OCI-M2 (cell line): ENCODE data around the gene CSNK1D.

Experiments
- DNase-seq: peaks from one replicate; lab custom pipeline; 2025; ENCODE audit not compliant: unreplicated experiment; lab: John Stamatoyannopoulos, UW

The CSNK1D gene

DNA sequence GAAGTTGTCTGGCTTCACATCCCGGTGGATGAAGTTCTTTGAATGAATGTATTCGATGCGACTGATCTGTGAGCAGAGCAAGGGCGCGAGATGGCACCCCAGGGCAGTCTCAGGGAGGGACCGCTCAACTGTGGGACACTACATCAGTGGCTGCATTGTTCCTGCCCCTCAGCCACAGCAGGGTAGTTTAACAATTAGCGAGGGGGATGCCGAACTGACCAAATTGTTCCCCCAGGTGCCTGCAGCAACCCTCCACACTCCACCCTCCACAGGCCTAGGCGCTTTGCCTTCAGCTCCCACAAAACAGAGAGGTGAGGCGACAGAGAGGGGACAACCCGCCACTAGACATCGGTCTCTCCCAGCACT is 20.3 kb downstream of the CSNK1D start:
- no peak for DNase-seq

DNA sequence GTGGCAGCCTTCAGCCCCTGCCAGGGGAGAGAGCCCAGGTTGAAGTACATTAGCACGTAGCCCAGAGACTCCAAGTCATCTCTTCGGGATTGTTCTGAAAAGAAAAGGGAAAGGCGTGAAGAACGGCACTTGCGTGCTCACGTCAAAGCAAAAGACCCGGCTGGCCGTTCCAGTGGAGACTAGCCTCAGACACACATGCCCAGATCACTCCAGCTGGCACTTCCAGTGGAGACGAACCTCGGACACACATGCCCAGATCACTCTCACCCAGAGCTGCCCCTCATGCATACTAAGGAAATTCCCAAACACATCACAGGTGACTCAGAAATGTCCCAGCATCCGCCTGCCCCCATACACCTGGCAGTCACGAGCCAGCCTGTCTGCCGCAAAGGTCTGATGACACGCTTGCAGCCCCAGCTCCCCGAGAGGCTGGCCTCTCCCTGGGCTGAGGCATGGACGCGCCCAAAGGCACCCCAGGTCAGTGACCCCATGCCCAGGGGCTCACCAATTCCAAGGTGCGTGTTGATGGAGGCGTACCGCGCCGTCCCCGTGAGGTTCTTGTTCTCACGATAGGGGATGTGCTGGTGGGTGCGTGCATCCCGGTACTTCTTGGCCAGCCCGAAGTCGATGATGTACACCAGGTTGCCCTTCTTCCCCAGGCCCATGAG is 20.9 kb downstream of the CSNK1D start:
- no peak for DNase-seq

DNA sequence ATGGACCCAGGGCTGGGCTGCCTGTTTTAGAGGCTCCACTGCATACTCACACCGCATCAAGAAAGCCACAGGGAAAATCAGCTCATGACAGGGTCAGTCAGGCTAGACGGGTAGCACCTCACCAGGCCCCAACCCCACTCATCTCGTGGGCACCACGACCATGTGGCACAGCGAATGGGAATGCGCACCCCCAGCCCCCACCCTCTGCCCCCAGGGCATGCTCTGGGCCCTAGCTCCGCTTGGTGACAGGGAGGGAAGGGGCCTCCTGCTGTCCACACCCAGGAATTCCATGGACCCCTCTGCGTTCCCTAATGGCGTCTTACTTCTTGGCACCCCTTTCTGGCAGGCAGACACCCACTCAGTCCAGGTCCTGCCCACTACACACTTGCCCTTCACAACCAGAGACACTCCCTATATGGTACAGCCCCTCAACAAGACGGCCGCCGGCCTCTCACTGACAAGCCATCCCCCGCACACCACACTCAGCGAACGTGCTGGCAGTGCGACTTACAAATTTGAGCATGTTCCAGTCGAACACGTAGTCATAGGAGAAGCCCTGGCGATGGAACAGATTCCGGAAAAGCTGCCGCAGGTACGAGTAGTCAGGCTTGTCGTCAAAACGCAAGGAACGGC is 22.5 kb downstream of the CSNK1D start:
- DNase-seq: no peak

DNA sequence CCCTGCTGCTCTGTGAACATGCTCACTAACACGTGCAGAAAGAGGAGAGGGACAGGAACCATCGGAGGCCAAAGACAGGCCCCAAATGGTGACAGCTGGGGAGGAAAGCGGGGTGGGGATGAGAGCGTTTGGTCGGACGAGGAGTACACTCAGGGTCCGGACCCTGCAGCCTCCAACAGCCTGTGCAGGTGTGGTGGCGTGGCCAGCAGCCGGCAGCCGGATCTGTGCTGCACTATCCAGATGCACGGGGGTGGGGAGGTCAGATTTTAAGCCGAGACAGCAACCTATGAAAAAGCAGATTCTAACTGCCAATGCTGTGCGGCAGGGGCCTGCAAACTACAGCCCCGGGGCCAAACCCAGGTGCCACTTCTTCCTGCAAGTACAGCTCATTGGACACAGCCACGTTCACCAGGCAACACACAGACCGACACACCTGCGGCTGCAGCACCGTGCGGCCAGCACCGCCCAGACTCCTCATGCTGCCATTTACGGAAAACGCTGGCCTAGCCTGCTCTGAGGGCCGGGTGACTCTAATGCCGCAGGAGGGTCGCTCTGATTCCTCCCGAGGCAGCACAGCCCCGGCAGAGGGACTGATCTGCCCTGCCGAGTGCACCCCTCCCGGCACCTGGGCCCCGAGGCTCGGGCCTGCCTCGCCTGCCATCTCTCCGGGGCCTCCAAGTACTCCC is 23.5 kb downstream of the CSNK1D start:
- DNase-seq: no peak

DNA sequence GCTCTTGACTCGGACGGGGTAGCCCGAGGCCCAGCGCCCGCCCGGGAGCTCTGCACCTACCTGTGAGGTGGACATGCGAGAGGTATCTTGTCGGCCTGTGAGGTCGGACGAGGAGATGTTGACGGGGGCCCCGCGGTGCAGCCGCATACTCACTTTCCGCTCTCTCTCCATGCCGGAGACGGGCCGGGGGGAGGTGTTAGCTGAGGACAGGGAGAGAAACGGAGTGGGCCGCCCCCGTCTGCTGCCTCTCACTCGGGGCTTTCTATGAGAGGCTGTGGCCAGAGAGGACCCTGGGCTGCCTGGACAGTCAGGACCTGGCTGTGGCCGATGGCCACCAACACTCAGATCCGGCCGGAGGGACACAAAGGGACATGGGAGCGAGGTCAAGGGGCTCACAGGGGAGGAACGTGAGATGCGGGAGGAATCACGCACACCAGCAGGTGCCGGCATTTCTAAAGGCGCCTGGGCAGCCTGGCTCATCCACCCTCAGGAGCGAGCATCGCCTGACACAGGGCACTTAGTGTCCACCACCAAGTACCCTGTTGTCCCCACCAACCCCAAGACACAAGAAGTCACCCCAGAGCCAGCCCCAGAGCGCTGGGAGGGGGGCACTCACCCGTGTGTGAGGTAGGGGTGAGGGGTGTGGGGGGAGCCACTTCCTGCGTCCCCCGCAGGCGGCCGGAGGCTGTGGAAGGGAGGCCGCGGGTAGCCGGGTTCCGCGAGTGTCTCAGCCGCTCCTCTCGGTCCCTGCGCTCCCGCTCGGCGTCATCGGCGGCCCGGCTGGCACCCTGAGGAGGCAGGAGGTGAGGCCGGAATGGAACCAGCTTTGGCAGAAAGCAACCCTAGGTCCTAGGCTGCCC is 24.5 kb downstream of the CSNK1D start:
- no peak for DNase-seq

DNA sequence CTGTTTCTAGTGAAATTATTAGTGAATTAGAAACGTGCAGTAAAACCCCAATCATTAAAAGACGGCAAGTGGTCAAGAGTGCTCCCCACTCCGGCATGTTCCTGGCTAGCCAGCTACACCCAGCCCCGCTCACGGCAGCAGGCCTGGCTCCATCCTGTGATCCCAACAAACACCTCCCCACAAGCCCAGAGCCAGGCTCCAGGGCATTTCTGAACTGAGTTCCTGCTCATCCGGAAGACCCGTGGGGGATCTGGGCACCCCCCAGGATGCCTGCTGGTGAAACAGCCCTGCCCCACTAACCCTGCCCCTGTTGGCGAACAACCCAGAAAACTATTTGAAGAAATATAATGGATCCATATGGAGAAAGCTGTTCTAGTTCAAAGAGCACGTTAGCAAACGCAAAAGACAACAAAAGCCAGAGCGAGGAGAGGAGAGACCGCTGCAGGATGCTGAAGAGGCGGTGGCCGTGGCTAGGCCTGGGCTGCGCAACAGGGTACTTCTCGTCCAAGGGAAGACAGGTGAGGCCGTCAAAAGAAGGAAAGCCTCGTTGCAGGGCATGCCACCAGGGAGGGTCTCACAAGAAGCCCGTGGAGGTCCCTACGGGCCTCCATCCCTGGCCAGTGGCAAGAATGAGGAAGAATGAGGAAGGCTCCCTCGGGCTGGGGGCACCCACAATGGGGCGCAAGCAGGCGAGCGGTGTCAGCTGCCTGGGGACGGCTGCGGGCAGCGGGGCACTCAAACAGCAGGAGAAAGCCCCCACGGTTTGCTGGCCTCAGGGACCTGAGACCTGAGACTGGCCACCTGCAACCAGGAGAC is 25.4 kb downstream of the CSNK1D start:
- DNase-seq: no peak

DNA sequence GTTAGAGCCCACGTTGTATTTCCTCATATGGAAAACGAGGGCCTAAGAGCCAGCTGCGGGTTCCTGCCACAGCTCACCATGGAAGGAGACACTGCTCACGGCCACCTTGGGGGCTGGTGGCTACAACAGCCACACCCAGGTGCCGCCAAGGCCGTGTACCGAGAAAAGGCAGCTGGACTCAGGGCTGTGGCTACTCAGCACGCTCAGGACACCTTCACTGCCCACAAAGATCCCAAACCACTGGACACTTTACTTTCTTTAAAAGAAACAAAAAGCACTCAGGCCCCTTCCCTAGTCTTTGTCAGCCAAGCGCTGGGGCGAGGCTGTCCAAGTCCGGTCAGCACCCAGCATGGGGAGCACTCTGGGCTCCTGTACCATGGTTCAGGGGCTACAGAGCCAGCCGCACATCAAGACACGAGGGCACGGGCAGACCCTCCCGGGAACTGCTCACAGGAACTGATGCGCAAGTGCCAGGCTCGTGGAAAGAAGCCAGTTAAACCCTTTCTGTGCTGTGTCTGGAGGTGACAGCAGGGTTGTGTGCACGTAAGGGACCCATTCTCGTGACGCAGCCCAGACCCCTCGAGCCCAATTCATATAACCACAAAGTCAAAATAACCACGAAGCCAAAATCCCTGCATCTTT is 26.2 kb downstream of the CSNK1D start:
- DNase-seq: no peak

DNA sequence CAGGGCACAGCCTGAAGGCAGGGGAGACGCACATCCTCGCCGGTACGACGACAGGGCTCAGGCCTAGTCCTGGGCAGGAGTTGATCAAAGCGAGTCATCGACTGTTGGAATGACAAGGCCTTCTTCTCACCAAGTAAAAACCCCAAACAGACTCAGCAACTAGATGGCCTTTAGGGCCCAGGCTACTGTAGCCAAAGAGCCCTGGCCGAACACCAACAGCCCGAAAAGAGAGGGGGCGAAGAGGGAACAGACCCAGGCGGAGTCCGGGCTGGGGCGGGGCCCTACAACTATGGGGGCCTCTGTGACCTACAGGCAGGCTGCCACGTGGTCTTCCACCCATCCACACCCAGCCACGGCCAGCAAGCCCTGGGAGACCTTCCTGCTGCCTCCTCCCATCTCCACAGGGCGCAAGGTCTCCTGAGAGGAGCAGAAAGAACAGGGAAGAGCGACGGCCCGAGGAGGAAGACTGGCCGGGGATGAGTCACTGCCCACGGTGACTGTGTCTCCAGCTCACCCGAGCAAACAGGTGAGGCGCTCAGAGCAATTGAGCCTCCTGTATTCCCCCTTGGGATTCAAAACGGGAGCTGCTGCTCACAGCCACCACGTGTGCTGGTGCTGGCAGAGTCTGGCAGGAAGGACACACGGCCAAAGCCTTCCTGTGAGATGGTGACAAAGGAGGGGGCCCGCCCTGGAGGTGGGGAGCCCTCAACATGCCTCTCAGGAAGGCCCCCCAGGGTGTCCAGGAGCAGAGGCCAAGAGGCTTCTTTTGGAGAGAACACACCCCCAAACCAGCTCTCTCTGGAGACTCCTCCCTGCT is 26.9 kb downstream of the CSNK1D start:
- no peak for DNase-seq

DNA sequence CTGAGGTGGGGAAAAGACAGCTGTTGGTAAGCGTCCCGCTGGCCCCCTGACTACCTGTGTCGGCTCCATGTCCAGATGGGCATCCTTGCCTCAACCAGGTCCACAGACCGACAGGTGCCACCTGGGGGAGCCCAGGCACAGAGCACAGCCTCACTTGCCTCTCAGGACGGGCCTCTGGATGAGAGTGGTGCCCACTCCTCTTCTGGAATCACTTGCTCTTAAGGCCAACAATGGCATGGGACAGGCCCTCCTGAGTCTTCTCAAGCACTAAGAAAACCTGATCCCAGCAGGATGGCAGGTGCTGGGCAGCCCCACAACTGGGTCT is 27.5 kb downstream of the CSNK1D start:
- no peak for DNase-seq

DNA sequence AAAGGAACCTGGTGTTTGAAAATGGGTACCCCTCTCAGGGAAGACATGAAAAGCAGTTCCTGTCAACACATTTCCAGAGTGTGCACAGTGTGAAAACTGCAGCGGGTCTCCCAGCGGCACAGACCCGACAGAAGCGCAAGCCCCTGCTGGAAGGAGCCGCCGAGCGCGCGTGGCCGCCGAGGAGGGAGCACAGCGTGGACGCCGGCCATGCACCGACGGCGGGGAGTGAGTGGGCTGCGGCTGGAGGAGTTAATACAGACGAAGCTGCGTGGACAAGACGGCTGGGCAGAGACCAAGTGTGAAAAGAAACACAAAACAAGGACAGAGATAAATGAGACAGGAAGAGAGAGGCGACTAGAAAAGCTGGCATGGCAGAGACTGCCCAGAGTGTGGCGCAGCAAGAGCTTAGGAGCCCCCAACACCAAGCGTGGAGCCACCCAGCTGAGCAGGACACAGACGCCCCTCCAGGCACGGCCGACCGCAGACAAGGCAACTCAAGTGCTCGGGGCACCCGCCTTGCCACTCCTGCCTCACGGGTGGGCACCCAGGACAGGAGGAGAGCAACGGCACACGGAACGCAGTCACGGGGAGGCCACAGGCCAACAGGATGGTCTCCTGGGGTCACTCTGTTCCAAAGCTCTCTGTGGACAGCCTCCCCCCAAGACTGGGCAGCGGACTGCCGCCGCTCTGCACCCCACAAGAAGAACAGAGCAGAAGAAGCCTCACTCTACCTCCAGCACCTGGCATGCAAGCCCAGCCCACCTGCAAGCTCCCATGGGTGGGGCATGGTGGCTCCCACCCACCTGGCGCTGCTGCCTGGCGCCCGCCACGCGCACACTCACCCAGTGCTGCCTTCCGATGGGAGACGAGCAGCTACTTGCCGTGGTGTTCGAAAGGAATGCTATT is 28.1 kb downstream of the CSNK1D start:
- DNase-seq: no peak

DNA sequence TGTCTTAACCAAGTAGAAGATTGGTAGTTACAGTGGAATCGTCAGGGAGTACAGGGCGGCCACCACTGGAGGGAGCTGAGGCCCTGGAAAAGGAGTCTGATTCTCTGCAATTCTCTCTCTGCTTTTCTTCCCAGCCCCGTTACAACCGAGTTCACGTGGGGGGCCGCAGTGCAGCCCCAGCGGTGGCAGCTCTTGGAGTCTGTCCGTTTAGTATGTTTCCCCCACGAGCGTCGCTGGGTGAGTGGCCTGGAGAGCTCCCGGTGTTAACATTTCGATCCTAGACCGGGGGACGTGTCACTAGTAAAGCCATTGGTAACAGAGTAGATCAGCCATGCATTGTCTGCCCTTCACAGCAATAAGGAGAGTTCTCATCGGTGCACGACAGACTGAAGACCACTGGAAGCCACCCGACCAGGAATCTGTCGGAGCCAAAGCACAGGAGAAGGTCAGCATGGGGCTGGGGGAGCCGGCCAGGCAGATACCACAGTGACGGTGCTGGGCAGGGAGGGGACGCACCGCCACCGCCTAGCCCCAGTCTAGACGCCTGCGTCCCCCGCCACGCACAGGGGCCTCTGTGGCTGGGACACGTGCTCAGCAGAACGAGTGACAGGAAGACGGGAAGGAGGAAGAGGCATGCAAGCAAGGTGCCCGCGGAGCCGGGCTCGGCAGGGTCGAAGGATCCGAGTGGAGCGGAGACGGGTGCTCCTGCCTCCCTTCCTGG is 28.9 kb downstream of the CSNK1D start:
- DNase-seq: no peak

DNA sequence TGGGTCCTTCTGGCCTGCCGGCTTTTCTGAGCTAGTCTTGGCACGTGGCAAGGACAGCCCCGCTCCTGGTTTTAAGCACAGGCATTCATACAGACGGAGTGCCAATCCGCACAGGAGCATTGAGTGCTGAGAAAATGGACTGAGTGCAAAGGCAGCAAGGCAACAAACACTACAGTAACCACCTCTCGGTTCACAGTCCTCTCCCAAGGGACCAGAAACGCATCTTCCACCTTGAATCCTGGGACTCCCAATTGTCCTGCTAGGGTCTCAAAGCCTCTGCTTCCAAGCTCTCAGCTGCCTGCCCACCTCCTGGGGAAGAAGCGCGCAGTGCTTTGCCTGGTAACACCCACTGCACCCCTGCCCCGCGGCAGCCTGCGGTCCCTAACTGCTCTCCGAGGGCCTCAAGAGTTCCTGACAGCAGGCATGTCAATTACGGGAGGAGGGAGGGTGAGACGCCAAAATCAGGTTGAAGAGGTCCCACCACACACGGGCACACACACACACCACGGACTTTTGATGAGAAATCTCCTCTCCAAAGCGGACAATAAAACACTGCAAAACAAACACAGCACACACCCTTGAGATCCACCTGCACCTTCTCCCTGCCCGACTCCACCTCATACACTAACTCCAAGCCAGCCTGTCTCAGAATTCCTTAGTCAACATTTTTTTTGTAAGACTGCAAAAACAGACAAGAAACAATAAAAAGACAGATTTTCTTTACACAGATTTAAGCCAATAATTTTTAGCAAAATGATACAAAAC is 29.7 kb downstream of the CSNK1D start:
- DNase-seq: no peak

DNA sequence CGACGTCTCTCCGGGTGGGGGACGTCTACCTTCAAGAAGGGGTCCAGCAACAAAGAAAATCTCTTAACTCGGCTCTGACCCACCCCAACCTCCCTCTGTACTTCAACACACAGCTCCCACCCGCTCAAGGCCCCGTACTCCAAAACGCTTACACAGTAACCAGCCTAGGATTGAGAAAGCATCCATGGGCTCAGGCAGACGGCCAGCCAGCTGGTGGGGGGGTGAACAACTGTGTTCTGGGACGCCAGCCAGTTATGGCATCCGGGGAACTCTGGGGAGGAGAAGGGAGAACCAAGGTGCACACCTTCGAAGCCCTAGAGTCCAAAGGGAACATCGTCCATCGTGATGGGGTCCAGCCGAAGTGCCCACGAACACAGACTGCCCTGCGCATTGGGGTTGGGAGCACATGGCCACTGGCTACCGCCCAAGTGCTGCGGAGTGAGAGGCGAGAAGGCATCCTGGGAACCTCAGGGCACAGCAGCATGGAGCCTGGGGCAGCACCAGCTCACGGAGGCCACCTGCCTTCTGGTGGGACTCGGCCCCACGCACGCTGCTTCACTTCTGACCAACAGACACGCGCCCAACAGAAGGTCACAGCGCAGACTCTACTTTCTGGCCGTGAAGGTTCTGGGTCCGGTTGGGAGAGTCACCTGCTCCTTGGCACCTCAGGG is 30.4 kb downstream of the CSNK1D start:
- DNase-seq: no peak

DNA sequence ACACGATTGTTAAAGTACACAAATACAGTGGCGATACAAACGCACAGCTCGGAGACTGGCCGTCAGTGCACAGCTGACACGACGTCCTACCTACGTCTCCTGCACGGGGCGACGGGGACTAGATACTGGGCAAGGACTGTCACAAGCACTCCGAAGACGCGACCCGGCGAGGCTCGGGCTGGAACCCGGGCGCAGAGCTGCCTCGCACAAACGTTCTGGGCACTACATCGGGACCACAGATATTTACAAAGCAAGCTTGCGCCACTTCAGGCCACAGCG is 30.9 kb downstream of the CSNK1D start:
- no peak for DNase-seq

DNA sequence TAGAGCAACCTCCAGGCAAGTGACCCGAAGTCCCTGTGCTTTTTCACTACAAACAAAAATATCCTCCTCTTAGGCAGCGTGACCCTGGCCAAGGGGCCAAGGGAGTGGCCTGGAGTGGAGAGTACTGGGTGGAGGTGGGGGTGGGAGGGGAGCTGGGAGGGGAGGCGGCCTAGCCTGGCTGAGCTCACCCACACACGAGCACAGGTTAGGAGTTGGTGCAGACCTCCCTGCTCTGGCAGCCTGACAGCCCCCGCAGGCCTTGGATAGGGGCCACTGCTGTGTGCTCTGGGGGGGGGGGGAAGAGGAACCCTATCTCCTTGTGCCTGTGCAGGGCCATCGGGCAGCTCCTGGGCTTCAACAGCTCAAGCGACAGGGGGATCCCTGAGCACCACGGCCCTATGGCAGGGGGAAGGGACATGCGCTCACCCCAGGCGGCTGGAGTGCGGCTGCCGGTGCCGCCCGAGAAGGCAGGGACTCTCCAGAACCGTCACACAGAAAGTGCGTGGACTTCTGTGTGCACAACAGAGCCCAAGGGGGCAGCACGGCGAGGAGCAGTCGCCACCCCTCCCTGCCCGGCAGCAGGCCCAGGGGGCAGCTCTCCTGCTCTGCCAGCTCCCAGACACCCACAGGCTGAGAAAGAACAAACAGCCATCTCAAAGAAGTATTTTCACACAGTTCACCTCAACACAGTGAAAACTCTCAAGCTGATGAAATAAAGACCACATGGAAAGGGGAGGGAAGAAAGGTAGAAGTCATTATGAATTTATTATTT is 31.4 kb downstream of the CSNK1D start:
- DNase-seq: no peak
